IPS-18a (cell line): Measurements from ENCODE around the gene RHBDD3.

Source experiments
- H3K27ac ChIP-seq: one replicate; pipeline ENCODE4 v1.5.1; 2013; ENCODE audit warnings: low read length
- H3K27me3 ChIP-seq: one replicate; pipeline ENCODE4 v1.6.1; 2013; ENCODE audit warnings: mild to moderate bottlenecking, low read length; ENCODE audit not compliant: control insufficient read depth, insufficient read depth
- H3K36me3 ChIP-seq: one replicate; pipeline ENCODE4 v1.6.1; 2013; ENCODE audit warnings: low read depth, low read length; ENCODE audit not compliant: control insufficient read depth
- H3K4me1 ChIP-seq: one replicate; pipeline ENCODE4 v1.6.1; 2013; ENCODE audit warnings: low read depth, low read length; ENCODE audit not compliant: control insufficient read depth
- H3K4me3 ChIP-seq: one replicate; pipeline ENCODE4 v1.5.1; 2013; ENCODE audit warnings: low read length
- H3K9ac ChIP-seq: one replicate; pipeline ENCODE4 v1.6.1; 2013; ENCODE audit warnings: mild to moderate bottlenecking, low read length, moderate library complexity
- H3K9me3 ChIP-seq: one replicate; pipeline ENCODE4 v1.6.1; 2013; ENCODE audit warnings: low read depth, low read length; ENCODE audit not compliant: control insufficient read depth

Gene RHBDD3

DNA sequence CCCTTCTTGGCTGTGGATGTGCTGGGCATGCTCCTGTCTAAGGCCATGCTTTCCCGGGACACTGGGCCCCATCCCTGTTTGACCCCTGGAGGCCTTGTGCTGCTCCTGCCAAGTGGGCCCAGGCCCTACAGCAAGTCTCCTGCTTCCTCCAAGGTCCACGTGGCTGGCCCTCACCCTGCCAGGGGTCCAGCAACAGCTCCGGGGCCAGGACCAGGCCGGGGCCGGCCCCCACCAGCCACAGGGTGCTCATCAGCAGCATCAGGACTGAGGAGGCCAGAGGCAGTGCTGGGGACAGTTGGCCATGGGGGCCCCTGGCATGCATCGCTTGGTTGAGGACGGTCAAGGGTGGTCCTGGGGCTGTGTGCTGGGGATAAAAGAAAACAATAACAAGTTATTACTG, 2.5 kb downstream of the RHBDD3 start:
- Histone ChIP-seq H3K9me3 (no peaks in the 10 kb centered on the region), H3K27ac (no peak overlapping the region), H3K4me1 (peaks cover 16% of the 10 kb centered on the region), H3K36me3 (peaks cover 25% of the 10 kb centered on the region), H3K9ac (no peak overlapping the region), H3K4me3 (no peak overlapping the region), H3K27me3 (no peaks in the 10 kb centered on the region)

- Histone ChIP-seq H3K9ac (no peak overlapping the region), H3K36me3 (peaks cover 17% of the 10 kb centered on the region), H3K4me1 (peaks cover 9% of the 10 kb centered on the region), H3K27ac (no peak overlapping the region), H3K9me3 (no peaks in the 10 kb centered on the region), H3K27me3 (no peaks in the 10 kb centered on the region), H3K4me3 (no peak overlapping the region)
Observed at GRCh38 chr22:29263791-29264276, 3.9 kb downstream of the RHBDD3 start.

- Histone ChIP-seq H3K36me3 (peaks cover 16% of the 10 kb centered on the region), H3K27me3 (no peaks in the 10 kb centered on the region)
Observed at GRCh38 chr22:29260601-29261315, 7.0 kb downstream of the RHBDD3 start.

GRCh38 chr22:29260031-29260560, 7.7 kb downstream of the RHBDD3 start:
- Histone ChIP-seq H3K27me3 (no peaks in the 10 kb centered on the region), H3K4me1 (no peaks in the 10 kb centered on the region), H3K4me3 (no peak overlapping the region), H3K9me3 (no peaks in the 10 kb centered on the region), H3K27ac (no peak overlapping the region), H3K9ac (no peak overlapping the region), H3K36me3 (peaks cover 9% of the 10 kb centered on the region)

More at GRCh38 chr22:29260601-29261315, 7.0 kb downstream of the RHBDD3 start:
- no peak overlapping the region for H3K27ac ChIP-seq
- H3K9ac ChIP-seq: no peak overlapping the region
- H3K4me3 ChIP-seq: no peak overlapping the region
- H3K9me3 ChIP-seq: no peaks in the 10 kb centered on the region
- H3K4me1 ChIP-seq: no peaks in the 10 kb centered on the region

DNA sequence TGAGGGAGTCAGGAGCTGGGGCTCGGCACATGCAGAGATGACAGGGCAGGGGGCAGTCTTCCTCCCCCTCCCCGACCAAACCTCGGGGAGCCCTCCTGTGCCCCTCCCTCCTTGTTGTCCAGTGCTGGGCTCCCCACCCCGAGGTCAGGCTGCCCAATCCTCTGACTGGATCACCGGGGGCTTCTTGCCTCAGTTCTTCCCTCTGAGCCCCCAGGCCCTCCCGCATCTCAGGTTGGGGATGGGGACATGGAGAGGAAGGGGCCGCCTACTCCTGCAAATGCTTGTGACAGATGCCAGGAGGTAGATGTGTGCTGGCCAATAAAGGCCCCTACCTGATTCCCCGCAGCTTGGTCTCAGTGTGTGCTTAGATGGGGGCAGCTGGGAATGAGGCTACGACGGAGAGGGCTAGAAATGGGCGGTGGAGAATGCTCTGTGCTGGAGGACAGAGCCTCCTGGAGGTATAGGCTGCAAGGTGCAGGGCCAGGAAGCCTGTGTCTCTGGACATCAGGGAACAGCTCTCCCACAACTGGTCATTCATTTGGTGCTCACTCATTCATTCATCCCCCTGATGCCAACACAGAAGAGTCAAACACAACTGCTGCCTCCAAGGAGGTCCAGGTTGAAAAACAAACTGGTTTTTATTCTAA, 8.4 kb downstream of the RHBDD3 start:
- H3K27ac ChIP-seq: no peak overlapping the region
- no peaks in the 10 kb centered on the region for H3K4me1 ChIP-seq
- H3K9ac ChIP-seq: no peak overlapping the region
- peaks cover 5% of the 10 kb centered on the region for H3K36me3 ChIP-seq
- H3K4me3 ChIP-seq: no peak overlapping the region
- no peaks in the 10 kb centered on the region for H3K9me3 ChIP-seq
- no peaks in the 10 kb centered on the region for H3K27me3 ChIP-seq

GRCh38 chr22:29258407-29259252, 9.2 kb downstream of the RHBDD3 start:
- Histone ChIP-seq H3K9ac (no peak overlapping the region), H3K27ac (no peak overlapping the region), H3K9me3 (no peaks in the 10 kb centered on the region), H3K4me3 (no peak overlapping the region), H3K36me3 (peaks cover 3% of the 10 kb centered on the region), H3K4me1 (no peaks in the 10 kb centered on the region), H3K27me3 (no peaks in the 10 kb centered on the region)

DNA sequence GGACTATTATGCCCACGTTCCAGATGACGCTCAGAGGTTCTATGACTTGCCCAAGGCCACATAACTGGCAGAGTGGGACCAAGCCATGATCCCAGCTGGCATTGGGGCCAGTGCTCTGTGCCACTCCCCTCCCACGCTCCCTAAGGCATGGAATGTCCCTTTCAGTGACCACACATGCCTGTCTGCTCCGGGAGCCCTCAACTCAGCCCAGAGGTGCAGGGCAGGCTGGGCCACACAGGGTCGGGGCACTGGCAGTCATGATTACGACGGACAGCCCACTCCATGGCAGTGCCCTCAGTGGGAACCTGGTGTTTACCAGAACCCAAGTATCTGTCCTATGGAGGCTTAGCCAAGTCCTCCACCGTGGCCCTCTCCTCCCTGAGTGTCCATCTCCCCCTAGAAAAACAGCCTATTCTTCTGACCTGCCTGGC, 10.0 kb downstream of the RHBDD3 start:
- Histone ChIP-seq H3K4me3 (no peak overlapping the region), H3K36me3 (peaks cover 3% of the 10 kb centered on the region), H3K9me3 (no peaks in the 10 kb centered on the region), H3K9ac (no peak overlapping the region), H3K27ac (no peak overlapping the region), H3K27me3 (no peaks in the 10 kb centered on the region), H3K4me1 (no peaks in the 10 kb centered on the region)

DNA sequence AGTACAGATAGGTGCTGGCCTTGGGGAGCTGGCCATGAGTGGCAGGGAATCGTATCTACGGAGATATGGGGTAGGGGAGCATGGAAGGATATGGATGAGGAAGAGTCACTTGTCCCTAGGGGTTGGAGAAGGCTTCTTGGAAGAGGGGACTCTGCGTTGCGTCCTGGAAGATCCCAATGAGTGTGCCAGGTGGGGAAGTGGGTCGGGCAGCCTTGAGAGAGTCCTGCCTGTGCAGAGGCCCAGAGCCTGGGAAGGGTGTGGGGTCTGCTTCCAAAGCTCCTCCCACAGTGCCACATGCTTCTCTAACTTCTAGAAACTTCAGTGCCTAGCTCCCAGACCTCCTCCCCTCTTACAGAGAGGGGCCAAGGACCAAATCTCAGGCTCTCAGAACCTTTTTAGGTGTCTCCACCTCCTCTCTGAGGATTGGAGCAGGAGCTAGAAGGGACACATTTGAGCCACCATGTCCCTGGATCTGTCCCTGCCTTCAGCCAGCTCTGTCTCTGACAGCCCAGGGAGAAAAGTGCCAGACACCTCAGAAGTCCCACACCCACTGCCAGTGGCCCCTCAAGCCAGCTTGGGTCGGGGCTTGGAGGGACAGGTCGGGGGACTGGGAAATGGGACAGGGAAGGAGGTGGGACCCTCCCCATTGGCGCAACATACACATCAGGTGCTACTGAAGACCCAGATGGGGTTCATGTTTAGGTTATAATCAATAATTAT, 11.0 kb downstream of the RHBDD3 start:
- no peak overlapping the region for H3K27ac ChIP-seq
- H3K36me3 ChIP-seq: peaks cover 3% of the 10 kb centered on the region
- H3K9me3 ChIP-seq: no peaks in the 10 kb centered on the region
- H3K27me3 ChIP-seq: no peaks in the 10 kb centered on the region
- no peak overlapping the region for H3K4me3 ChIP-seq
- H3K4me1 ChIP-seq: no peaks in the 10 kb centered on the region
- no peak overlapping the region for H3K9ac ChIP-seq

- Histone ChIP-seq H3K4me1 (no peaks in the 10 kb centered on the region), H3K9ac (no peak overlapping the region), H3K9me3 (no peaks in the 10 kb centered on the region), H3K4me3 (no peak overlapping the region), H3K27ac (no peak overlapping the region), H3K27me3 (no peaks in the 10 kb centered on the region), H3K36me3 (peaks cover 3% of the 10 kb centered on the region)
Observed at GRCh38 chr22:29255064-29255621, 12.6 kb downstream of the RHBDD3 start.

DNA sequence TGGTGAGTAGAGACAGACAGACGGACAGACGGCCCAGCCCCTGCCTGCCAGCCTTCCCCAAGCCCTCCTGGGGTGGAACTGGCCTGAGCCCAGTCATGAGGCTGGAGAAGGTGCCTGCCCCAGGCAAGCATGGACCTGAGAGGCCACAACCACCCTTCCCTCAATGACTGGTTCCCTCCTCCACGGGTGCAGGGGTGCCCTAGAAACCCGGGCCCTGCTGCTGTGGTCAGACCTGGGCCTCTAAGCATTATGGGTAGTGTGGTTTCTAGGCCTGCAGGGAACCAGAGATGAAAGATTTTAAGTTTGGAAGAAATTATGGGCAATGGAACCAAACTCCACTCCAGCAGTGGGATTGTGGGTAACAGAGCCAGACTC, 13.5 kb downstream of the RHBDD3 start:
- Histone ChIP-seq H3K4me1 (no peaks in the 10 kb centered on the region), H3K4me3 (no peak overlapping the region), H3K36me3 (no peaks in the 10 kb centered on the region), H3K27ac (no peak overlapping the region), H3K27me3 (no peaks in the 10 kb centered on the region), H3K9ac (no peak overlapping the region), H3K9me3 (no peaks in the 10 kb centered on the region)
